ENCODE measurements around the gene WDR43.
A peak's percentile ranks its signal among the peaks of the same experiment; 100 is the strongest.
"Not testable (repeated sequence)": the region's sequence is repeated elsewhere in the genome, so short reads cannot be mapped to it uniquely, and the experiment has no call there.

The WDR43 gene

GRCh38 chr2:28972778-28973335 lies 78.4 kb downstream of the WDR43 start:
- DNase-seq, result no peak

GRCh38 chr2:28974252-28974651 lies 79.8 kb downstream of the WDR43 start:
- DNase-seq, result no peak

- DNase-seq, result no peak
Measured at GRCh38 chr2:28975671-28976070, 81.2 kb downstream of the WDR43 start.

- DNase-seq, result no peak
Measured at GRCh38 chr2:28976584-28976983, 82.1 kb downstream of the WDR43 start.

GRCh38 chr2:28977176-28977875 lies 82.9 kb downstream of the WDR43 start:
- DNase-seq, result no peak

GRCh38 chr2:28978001-28978400 lies 83.5 kb downstream of the WDR43 start:
- not testable (repeated sequence) for DNase-seq

- DNase-seq, result no peak
Measured at GRCh38 chr2:28978606-28979005, 84.1 kb downstream of the WDR43 start.

GRCh38 chr2:28979041-28979440 lies 84.6 kb downstream of the WDR43 start:
- no peak for DNase-seq

GRCh38 chr2:28979576-28980366 lies 85.3 kb downstream of the WDR43 start:
- no peak for DNase-seq

GRCh38 chr2:28980368-28981015 lies 86.0 kb downstream of the WDR43 start:
- peak; percentile 7 for DNase-seq

GRCh38 chr2:28981016-28981441 lies 86.6 kb downstream of the WDR43 start, which contains the start of gene TOGARAM2:
TSS of gene TOGARAM2 (plus strand) at chr2:28981298. CDS start at chr2:28994835, 13,537 bp downstream.
- no peak for DNase-seq

- DNase-seq, result no peak
Measured at GRCh38 chr2:28981620-28982376, 87.3 kb downstream of the WDR43 start.

GRCh38 chr2:28982381-28982950 lies 88.0 kb downstream of the WDR43 start:
- DNase-seq, result no peak

GRCh38 chr2:28986429-28986828 lies 92.0 kb downstream of the WDR43 start:
- DNase-seq, result no peak

- DNase-seq, result no peak
Measured at GRCh38 chr2:28989973-28990372, 95.5 kb downstream of the WDR43 start.

- no peak for DNase-seq
Measured at GRCh38 chr2:28990445-28990844, 96.0 kb downstream of the WDR43 start.

- DNase-seq, result no peak
Measured at GRCh38 chr2:28991021-28991420, 96.6 kb downstream of the WDR43 start.

- no peak for DNase-seq
Measured at GRCh38 chr2:28991460-28991859, 97.0 kb downstream of the WDR43 start.

- DNase-seq, result no peak
Measured at GRCh38 chr2:28993206-28993960, 98.9 kb downstream of the WDR43 start.

GRCh38 chr2:28994074-28994473 lies 99.6 kb downstream of the WDR43 start:
- DNase-seq, result no peak

GRCh38 chr2:28994679-28995078 lies 100.2 kb downstream of the WDR43 start:
- DNase-seq, result no peak

All from NCI-H1694 treated with DMSO at 0.1 percent for 48 hours (cell line).